B cell (primary cell): ENCODE measurements around the gene DNAJC21.

Experiments
- CTCF ChIP-seq: fragments of 200-600 bp; IDR thresholded peaks from one replicate; pipeline ENCODE4 v1.8.0; 2022; ENCODE audit warnings: antibody characterized with exemption, mild to moderate bottlenecking
- EZH2 ChIP-seq: IDR thresholded peaks from 2 replicates; pipeline ENCODE4 v1.6.1; 2012; ENCODE audit warnings: borderline replicate concordance, low read depth, mild to moderate bottlenecking, moderate library complexity, low read length; ENCODE audit not compliant: insufficient read depth, poor library complexity, severe bottlenecking

- TF ChIP-seq CTCF (no peak), EZH2 (no peak)
Observed at GRCh38 chr5:34967540-34967939, 38.2 kb downstream of the DNAJC21 start.
